GM23338 (cell line): Measurements from ENCODE around the gene TBCEL. TPM values are rescaled to one million over a fixed set of nuclear protein-coding genes. Genes with fewer than 3 reads are reported as not detected.

ENCODE experiments used
- ATAC-seq: fragments of 200-7000 bp; cut with Tn5 transposase; 3 replicates; pipeline ENCODE4 v1.9.1; 2020
- DNase-seq: peaks from one replicate; pipeline ENCODE4 v3.0.0-alpha.2; 2015; ENCODE audit warnings: low spot score
- H2AFZ ChIP-seq: fragments of 200-600 bp; sonication (generic); 2 replicates; pipeline ENCODE4 v1.8.0; 2016; ENCODE audit warnings: antibody characterized with exemption, mild to moderate bottlenecking, moderate library complexity
- H3F3A ChIP-seq: fragments of 200-600 bp; sonication (generic); replicated peaks from 2 replicates; pipeline ENCODE4 v1.8.0; 2017; ENCODE audit warnings: antibody characterized with exemption, mixed run types, low read depth
- H3K27ac ChIP-seq: fragments of 200-600 bp; sonication (generic); 2 replicates; pipeline ENCODE4 v1.6.1; 2016; ENCODE audit warnings: low read depth
- H3K27me3 ChIP-seq: fragments of 200-600 bp; sonication (generic); 2 replicates; pipeline ENCODE4 v1.8.0; 2016; ENCODE audit warnings: mild to moderate bottlenecking, mixed run types, moderate library complexity; ENCODE audit not compliant: insufficient read depth
- H3K36me3 ChIP-seq: fragments of 200-600 bp; sonication (generic); 2 replicates; pipeline ENCODE4 v1.8.0; 2016; ENCODE audit warnings: mild to moderate bottlenecking; ENCODE audit not compliant: insufficient read depth
- H3K4me1 ChIP-seq: fragments of 200-600 bp; sonication (generic); 2 replicates; pipeline ENCODE4 v1.8.0; 2016; ENCODE audit warnings: mild to moderate bottlenecking, moderate library complexity; ENCODE audit not compliant: insufficient read depth
- H3K4me2 ChIP-seq: fragments of 200-600 bp; sonication (generic); 2 replicates; pipeline ENCODE4 v1.7.1; 2017; ENCODE audit warnings: mixed run types
- H3K4me3 ChIP-seq: fragments of 200-600 bp; sonication (generic); 2 replicates; pipeline ENCODE4 v1.6.1; 2016; ENCODE audit warnings: mixed run types
- H3K79me2 ChIP-seq: fragments of 200-600 bp; sonication (generic); replicated peaks from 2 replicates; pipeline ENCODE4 v1.8.0; 2017; ENCODE audit warnings: mild to moderate bottlenecking; ENCODE audit not compliant: insufficient read depth
- H3K9me2 ChIP-seq: fragments of 200-600 bp; sonication (generic); 2 replicates; pipeline ENCODE4 v1.8.0; 2017; ENCODE audit not compliant: insufficient read depth
- H4K20me1 ChIP-seq: fragments of 200-600 bp; sonication (generic); replicated peaks from 2 replicates; pipeline ENCODE4 v1.8.0; 2017; ENCODE audit warnings: mild to moderate bottlenecking; ENCODE audit not compliant: insufficient read depth
- H3K27ac Mint-ChIP-seq: 2 replicates; pipeline ENCODE4 v1.8.0; 2020; ENCODE audit warnings: inconsistent platforms, mild to moderate bottlenecking, moderate library complexity, mixed read lengths
- H3K27me3 Mint-ChIP-seq: 3 replicates; pipeline ENCODE4 v1.8.0; 2022; ENCODE audit warnings: low read depth, mild to moderate bottlenecking, moderate library complexity, mixed read lengths, inconsistent platforms; ENCODE audit not compliant: insufficient read depth, poor library complexity
- H3K36me3 Mint-ChIP-seq: 3 replicates; pipeline ENCODE4 v1.8.0; 2021; ENCODE audit warnings: low read depth, mild to moderate bottlenecking, inconsistent platforms, moderate library complexity, mixed read lengths
- H3K4me1 Mint-ChIP-seq: 3 replicates; pipeline ENCODE4 v1.8.0; 2020; ENCODE audit warnings: mild to moderate bottlenecking, inconsistent platforms, mixed read lengths
- H3K4me3 Mint-ChIP-seq: 3 replicates; pipeline ENCODE4 v1.8.0; 2021; ENCODE audit warnings: moderate library complexity, mild to moderate bottlenecking, inconsistent platforms, mixed read lengths
- H3K9me3 Mint-ChIP-seq: 3 replicates; pipeline ENCODE4 v1.8.0; 2020; ENCODE audit warnings: moderate library complexity, mild to moderate bottlenecking, inconsistent platforms, mixed read lengths
- CTCF ChIP-seq, 2 experiments: fragments of 200-600 bp in 1 of 2; sonication (generic) in 1 of 2; conservative IDR thresholded peaks; 2 replicates each; pipeline versions ENCODE4 v1.5.1 to v1.6.1; 2016 to 2017; ENCODE audit warnings: antibody characterized with exemption in 2 of 2, low read depth in 2 of 2, mild to moderate bottlenecking in 2 of 2, moderate library complexity in 1 of 2
- EZH2 ChIP-seq: fragments of 200-600 bp; sonication (generic); IDR thresholded peaks from one replicate; pipeline ENCODE4 v1.8.0; 2017; ENCODE audit warnings: antibody characterized with exemption, mild to moderate bottlenecking, low read depth; ENCODE audit not compliant: unreplicated experiment
- EZH2phosphoT487 ChIP-seq: fragments of 200-600 bp; sonication (generic); IDR thresholded peaks from one replicate; pipeline ENCODE4 v1.8.1; 2018; ENCODE audit warnings: antibody characterized with exemption; ENCODE audit not compliant: unreplicated experiment
- JUNB ChIP-seq: IDR thresholded peaks from one replicate; pipeline ENCODE4 v1.6.1; 2016; ENCODE audit warnings: antibody characterized with exemption; ENCODE audit not compliant: unreplicated experiment
- NANOG ChIP-seq: IDR thresholded peaks from 2 replicates; pipeline ENCODE4 v1.6.1; 2016; ENCODE audit warnings: antibody characterized with exemption, borderline replicate concordance
- POLR2AphosphoS5 ChIP-seq: IDR thresholded peaks from 2 replicates; pipeline ENCODE4 v1.6.1; 2016; ENCODE audit warnings: antibody characterized with exemption, low read depth
- ZNF114 ChIP-seq: fragments of 250-450 bp; sonication (Bioruptor Pico); IDR thresholded peaks from 2 replicates; pipeline ENCODE4 v1.5.0; 2020; ENCODE audit warnings: mild to moderate bottlenecking, moderate library complexity
- ZNF331 ChIP-seq: fragments of 250-450 bp; sonication (Bioruptor Pico); IDR thresholded peaks from 2 replicates; pipeline ENCODE4 v1.5.0; 2020; ENCODE audit warnings: low read depth, mild to moderate bottlenecking, moderate library complexity
- ZNF462 ChIP-seq: fragments of 250-450 bp; sonication (Bioruptor Pico); IDR thresholded peaks from 2 replicates; pipeline ENCODE4 v1.5.0; 2020; ENCODE audit warnings: mild to moderate bottlenecking, moderate library complexity
- polyA plus RNA-seq: library from polyadenylated mRNA; unstranded; fragments of >200 nt; fragmentation: Nextera tagmentation; extraction: Ambion mirVana; gene quantifications from 2 replicates; pipeline ENCODE4 v1.2.1, GENCODE V29; 2016
- total RNA-seq: library from RNA; depleted of rRNA; stranded (reverse); fragments of >200 nt; shearing (Covaris generic); gene quantifications from 2 replicates; pipeline ENCODE4 v1.2.3, GENCODE V29; 2014

Gene TBCEL
- total and polyA plus RNA-seq, 2 experiments from 2014 or later = 5.4 to 16.2 TPM

DNA sequence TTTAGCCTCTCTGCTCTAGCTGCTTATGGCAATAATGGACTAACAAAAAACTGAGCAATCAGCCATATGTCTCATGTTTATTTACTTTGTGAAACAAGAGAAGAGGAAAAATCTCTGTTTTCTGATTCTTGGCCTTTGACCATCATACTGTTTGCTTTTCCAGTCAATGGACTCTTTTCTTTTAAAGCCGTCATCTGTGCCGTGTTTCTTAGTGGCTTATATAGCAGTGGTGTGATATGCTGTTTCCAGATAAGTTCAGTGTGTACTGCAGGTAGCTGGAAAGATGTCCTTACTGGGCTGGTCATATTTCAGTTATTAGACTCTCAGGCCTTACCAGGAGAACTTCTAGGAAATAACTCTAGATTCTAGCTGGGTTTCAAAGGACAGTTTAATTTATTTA, 43.6 kb downstream of the TBCEL start:
- Histone ChIP-seq H3K36me3 (peaks cover 3% of the 10 kb centered on the region; the same call in 1 of the 2 replicates), H3K4me3 (no peak overlapping the region), H3K27me3 (no peaks in the 10 kb centered on the region), H4K20me1 (no peaks in the 10 kb centered on the region), H3K4me2 (no peak overlapping the region), H3F3A (no peaks in the 10 kb centered on the region), H3K9me2 (no peaks in the 10 kb centered on the region), H3K4me1 (peaks cover 12% of the 10 kb centered on the region), H2AFZ (no peak overlapping the region), H3K79me2 (no peaks in the 10 kb centered on the region), H3K27ac (no peak overlapping the region)
- Mint-ChIP-seq H3K27ac (no peak overlapping the region), H3K9me3 (peaks cover 4% of the 10 kb centered on the region; the same call in 1 of the 3 replicates), H3K36me3 (peaks cover 41% of the 10 kb centered on the region), H3K27me3 (no peaks in the 10 kb centered on the region), H3K4me1 (peaks cover 10% of the 10 kb centered on the region), H3K4me3 (no peak overlapping the region)
- TF ChIP-seq POLR2AphosphoS5 = no peak
- DNase-seq (no peak), ATAC-seq (no peak)

DNA sequence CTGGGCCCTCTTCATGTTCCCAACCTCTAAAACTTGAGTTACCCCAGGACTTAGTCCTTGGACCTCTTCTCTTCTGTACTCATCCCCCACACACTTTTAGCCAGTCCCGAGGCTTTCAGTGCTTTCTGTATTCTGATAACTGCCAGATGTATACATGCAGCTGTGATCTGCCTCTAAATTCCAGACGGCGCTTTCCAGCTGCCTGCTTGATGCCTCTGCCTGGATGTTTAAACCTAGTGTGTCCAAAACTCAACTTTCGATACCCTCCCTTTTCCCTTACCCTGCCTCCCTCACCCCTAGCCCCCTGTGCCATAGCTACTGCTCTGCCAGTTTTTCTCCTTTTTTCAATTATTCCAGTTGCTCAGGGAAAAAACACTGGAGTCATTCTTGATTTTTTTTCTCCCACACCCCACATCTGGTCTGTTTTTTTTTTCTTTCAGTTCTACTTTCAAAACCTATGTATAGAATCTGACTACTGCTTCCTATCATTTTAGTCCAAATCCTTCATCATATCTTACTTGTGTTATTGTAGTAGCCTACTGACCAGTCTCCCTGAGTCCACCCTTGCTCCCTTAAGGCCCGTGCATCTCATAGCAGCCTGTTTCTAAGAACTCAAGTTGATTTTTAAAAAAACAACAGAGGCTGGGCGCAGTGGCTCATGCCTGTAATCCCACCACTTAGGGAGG, 44.2 kb downstream of the TBCEL start:
- H3K4me3 ChIP-seq = no peak overlapping the region

More for the DNA sequence above, 44.2 kb downstream of the TBCEL start:
- Histone ChIP-seq H3K27me3 (no peaks in the 10 kb centered on the region), H3K27ac (no peak overlapping the region), H3K4me2 (no peak overlapping the region), H3K9me2 (no peaks in the 10 kb centered on the region), H3K36me3 (peaks cover 3% of the 10 kb centered on the region; the same call in 1 of the 2 replicates), H3F3A (no peaks in the 10 kb centered on the region), H3K79me2 (no peaks in the 10 kb centered on the region), H2AFZ (no peak overlapping the region), H4K20me1 (no peaks in the 10 kb centered on the region), H3K4me1 (peaks cover 12% of the 10 kb centered on the region)
- Mint-ChIP-seq H3K9me3 (peaks cover 4% of the 10 kb centered on the region; the same call in 1 of the 3 replicates), H3K27ac (peak overlapping the region; percentile 25; the same call in 1 of the 2 replicates), H3K27me3 (no peaks in the 10 kb centered on the region), H3K36me3 (peaks cover 41% of the 10 kb centered on the region), H3K4me1 (peaks cover 14% of the 10 kb centered on the region), H3K4me3 (no peak overlapping the region)
- ATAC-seq (no peak), DNase-seq (no peak)
- no peak for TF ChIP-seq POLR2AphosphoS5
- no peak for TF ChIP-seq EZH2phosphoT487
- TF ChIP-seq ZNF331 (CRISPR knock-in tag) = no peak
- no peak for TF ChIP-seq JUNB
- no peak for TF ChIP-seq EZH2
- no peak for TF ChIP-seq ZNF462 (CRISPR knock-in tag)
- TF ChIP-seq NANOG = no peak
- TF ChIP-seq CTCF (conservative IDR thresholded peaks at IDR 0.05; ENCODE audit: low read depth in 2 of 2) = no peak
- no peak for TF ChIP-seq ZNF114 (CRISPR knock-in tag)
